T-cell (primary cell): ENCODE data around the gene SNX8. TPM values are rescaled to one million over a fixed set of nuclear protein-coding genes. Genes with fewer than 3 reads are reported as not detected.

Experiments
- ATAC-seq, 4 experiments: fragments of 200-7000 bp in 3 of 4; fragments of 150-1000 bp in 1 of 4; cut with Tn5 transposase; replicated peaks in 1 of 4; 1 replicate in 3 of 4; 2 replicates in 1 of 4; pipeline ENCODE4 v1.10.0; 2021; ENCODE audit warnings: moderate library complexity in 3 of 4, mild to moderate bottlenecking in 2 of 4, moderate number of reproducible peaks in 1 of 4
- CTCF ChIA-PET, 2 donors: fragments of 300-600 bp; sonication (Branson Sonifier 250); formaldehyde crosslinking; loops; one replicate each; lab custom pipeline; 2022; ENCODE audit warnings: antibody characterized with exemption in 2 of 2; lab: Charles Lee
- POLR2A ChIA-PET, 2 donors: fragments of 300-600 bp; sonication (Branson Sonifier 250); formaldehyde crosslinking; loops; one replicate each; lab custom pipeline; 2022; ENCODE audit warnings: antibody characterized with exemption in 2 of 2; lab: Charles Lee
- DNase-seq, 35 experiments: peaks; one replicate each; pipeline versions ENCODE4 v3.0.0 to v3.0.0-alpha.2; 2013 to 2023
- H3K27ac ChIP-seq: one replicate; pipeline ENCODE4 v1.5.1; 2013; ENCODE audit warnings: low read length
- H3K27me3 ChIP-seq, 2 experiments: replicated peaks in 1 of 2; 1 replicate in 1 of 2; 2 replicates in 1 of 2; pipeline versions ENCODE4 v1.6.1 to v1.7.0; 2013; ENCODE audit warnings: low read length in 1 of 2, mixed read lengths in 1 of 2; ENCODE audit not compliant: control insufficient read depth in 2 of 2, insufficient read depth in 2 of 2; ENCODE audit errors: extremely low read depth in 1 of 2
- H3K36me3 ChIP-seq, 2 donors: 1 replicate in 1 of 2; 2 replicates in 1 of 2; pipeline versions ENCODE4 v1.6.1 to v1.7.0; 2013; ENCODE audit warnings: low read length in 1 of 2; ENCODE audit not compliant: control insufficient read depth in 2 of 2, insufficient read depth in 1 of 2; ENCODE audit errors: extremely low read depth in 1 of 2
- H3K4me1 ChIP-seq, 2 experiments: 1 replicate in 1 of 2; 2 replicates in 1 of 2; pipeline versions ENCODE4 v1.6.1 to v1.7.0; 2013; ENCODE audit warnings: low read length in 2 of 2, mixed read lengths in 1 of 2; ENCODE audit not compliant: insufficient read depth in 2 of 2, control insufficient read depth in 1 of 2; ENCODE audit errors: extremely low read depth in 1 of 2
- H3K4me3 ChIP-seq, 2 donors: 1 replicate in 1 of 2; 2 replicates in 1 of 2; pipeline versions ENCODE4 v1.5.1 to v1.7.0; 2013; ENCODE audit warnings: mild to moderate bottlenecking in 2 of 2, low read length in 1 of 2, moderate library complexity in 1 of 2; ENCODE audit not compliant: control insufficient read depth in 1 of 2; ENCODE audit errors: extremely low read depth in 1 of 2
- H3K9me3 ChIP-seq: 2 replicates; pipeline ENCODE4 v1.7.0; 2013
- H3K27ac Mint-ChIP-seq, 2 donors: one replicate each; pipeline ENCODE4 v1.8.0; 2020 to 2021; ENCODE audit warnings: mild to moderate bottlenecking in 2 of 2, mixed read lengths in 2 of 2
- H3K27me3 Mint-ChIP-seq, 2 donors: one replicate each; pipeline ENCODE4 v1.8.0; 2021 to 2022; ENCODE audit warnings: mixed read lengths in 2 of 2
- H3K36me3 Mint-ChIP-seq: one replicate; pipeline ENCODE4 v1.8.0; 2021; ENCODE audit warnings: mixed read lengths
- H3K4me1 Mint-ChIP-seq, 3 donors: one replicate each; pipeline ENCODE4 v1.8.0; 2020 to 2022; ENCODE audit warnings: mixed read lengths in 3 of 3, mild to moderate bottlenecking in 1 of 3
- H3K4me3 Mint-ChIP-seq, 3 donors: one replicate each; pipeline ENCODE4 v1.8.0; 2020 to 2022; ENCODE audit warnings: mild to moderate bottlenecking in 3 of 3, mixed read lengths in 3 of 3, moderate library complexity in 3 of 3
- H3K9me3 Mint-ChIP-seq, 3 donors: one replicate each; pipeline ENCODE4 v1.8.0; 2020 to 2022; ENCODE audit warnings: mixed read lengths in 3 of 3
- WGBS: methylation state at CpG from one replicate; pipeline ENCODE4 v1.1.5; 2013; ENCODE audit warnings: missing lambda C conversion rate; ENCODE audit not compliant: insufficient coverage; 5-methylcytosine and 5-hydroxymethylcytosine counted together
- total RNA-seq, 35 experiments: library from RNA in 6 of 35; stranded (reverse) in 6 of 35; fragments of 120-200 nt in 1 of 35; gene quantifications; one replicate each; pipeline versions ENCODE4 v1.2.1 to v1.2.4 and lab custom pipeline; 2013 to 2026

Gene SNX8
- total RNA-seq, 5 donors from 2014 or later (not counting 1 experiment from before 2014, with no cell fraction given): 8.4 to 14.6 (median 9.9) TPM

- no peaks in the 10 kb centered on the region for H3K9me3 Mint-ChIP-seq
- Histone ChIP-seq H3K4me1 (peaks cover 2 to 22% of the 10 kb centered on the region in 2 experiments), H3K27ac (no peak overlapping the region), H3K36me3 (peaks cover 2 to 3% of the 10 kb centered on the region in 2 donors), H3K4me3 (no peak overlapping the region), H3K27me3 (no peaks in the 10 kb centered on the region), H3K9me3 (no peaks in the 10 kb centered on the region)
- no peaks in the 10 kb centered on the region for H3K27me3 Mint-ChIP-seq
- WGBS: no CpG with 5 or more reads among the region's 5 CpGs
- peaks cover 10 to 12% (median 11%) of the 10 kb centered on the region in 3 donors for H3K4me1 Mint-ChIP-seq
- no peak for ATAC-seq
- no peak for DNase-seq
- no peak overlapping the region for H3K4me3 Mint-ChIP-seq
- peaks cover 13% of the 10 kb centered on the region for H3K36me3 Mint-ChIP-seq
- no peak overlapping the region for H3K27ac Mint-ChIP-seq
- ChIA-PET POLR2A (no interaction called here), CTCF (no interaction called here)
These were observed 53.4 kb downstream of the SNX8 start for GRCh38 chr7:2260820-2261219.

GRCh38 chr7:2259480-2259879 lies 54.8 kb downstream of the SNX8 start:
- H3K36me3 Mint-ChIP-seq: peaks cover 16% of the 10 kb centered on the region
- POLR2A ChIA-PET: no interaction called here

GRCh38 chr7:2258661-2259365 lies 55.4 kb downstream of the SNX8 start:
- no peaks in the 10 kb centered on the region for H3K27me3 ChIP-seq
- H3K9me3 ChIP-seq: no peaks in the 10 kb centered on the region
- H3K27ac ChIP-seq: no peak overlapping the region
- Mint-ChIP-seq H3K9me3 (no peaks in the 10 kb centered on the region), H3K36me3 (peaks cover 10% of the 10 kb centered on the region), H3K27ac (no peak overlapping the region), H3K27me3 (no peaks in the 10 kb centered on the region), H3K4me1 (peaks cover 10 to 15% (median 12%) of the 10 kb centered on the region in 3 donors), H3K4me3 (no peak overlapping the region)
- 93% methylated on average over 27 of the region's 34 CpGs for WGBS
- CTCF ChIA-PET: no interaction called here
- DNase-seq (peak in 4 of 35 experiments; percentile 15 to 26 (median 22)), ATAC-seq (no peak)
- H3K4me3 ChIP-seq: no peak overlapping the region
- H3K36me3 ChIP-seq: peaks cover 1 to 2% of the 10 kb centered on the region in 2 donors
- POLR2A ChIA-PET: no interaction called here
- H3K4me1 ChIP-seq: peaks cover 2 to 23% of the 10 kb centered on the region in 2 experiments

More at GRCh38 chr7:2259480-2259879, 54.8 kb downstream of the SNX8 start:
- DNase-seq: no peak
- H3K4me1 ChIP-seq: peaks cover 2 to 22% of the 10 kb centered on the region in 2 experiments
- Mint-ChIP-seq H3K27ac (no peak overlapping the region), H3K27me3 (no peaks in the 10 kb centered on the region), H3K4me1 (peaks cover 10 to 15% (median 12%) of the 10 kb centered on the region in 3 donors), H3K4me3 (no peak overlapping the region), H3K9me3 (no peaks in the 10 kb centered on the region)
- peaks cover 2 to 3% of the 10 kb centered on the region in 2 donors for H3K36me3 ChIP-seq
- CTCF ChIA-PET: no interaction called here
- no peaks in the 10 kb centered on the region for H3K9me3 ChIP-seq
- H3K27me3 ChIP-seq: no peaks in the 10 kb centered on the region
- no peak overlapping the region for H3K27ac ChIP-seq
- no peak for ATAC-seq
- H3K4me3 ChIP-seq: no peak overlapping the region
- 97% methylated on average over 4 of the region's 9 CpGs for WGBS

- H3K36me3 Mint-ChIP-seq: peaks cover 10% of the 10 kb centered on the region
- H3K36me3 ChIP-seq: peaks cover 2% of the 10 kb centered on the region in 2 donors
- ChIA-PET CTCF (no interaction called here), POLR2A (interaction anchor here in 1 of 2 donors (0.7 kb wide), 1 partner anchor 271 kb away, joined by 11 read pairs; no protein-coding TSS in a partner anchor)
- H3K9me3 ChIP-seq: no peaks in the 10 kb centered on the region
- peaks cover 10 to 17% (median 12%) of the 10 kb centered on the region in 3 donors for H3K4me1 Mint-ChIP-seq
- DNase-seq (no peak), ATAC-seq (no peak)
- no peak overlapping the region for H3K4me3 Mint-ChIP-seq
- no peak overlapping the region for H3K27ac ChIP-seq
- H3K9me3 Mint-ChIP-seq: no peaks in the 10 kb centered on the region
- H3K27me3 ChIP-seq: no peaks in the 10 kb centered on the region
- no peaks in the 10 kb centered on the region for H3K27me3 Mint-ChIP-seq
- 98% methylated on average over 14 of the region's 17 CpGs for WGBS
- peaks cover 2 to 31% of the 10 kb centered on the region in 2 experiments for H3K4me1 ChIP-seq
- H3K27ac Mint-ChIP-seq: no peak overlapping the region
- no peak overlapping the region for H3K4me3 ChIP-seq
These were observed 56.6 kb downstream of the SNX8 start for GRCh38 chr7:2257651-2258050.

- 96% methylated on average over 32 of the region's 38 CpGs for WGBS
- Histone ChIP-seq H3K4me1 (peaks cover 2 to 35% of the 10 kb centered on the region in 2 experiments), H3K36me3 (peaks cover 2% of the 10 kb centered on the region in 2 donors), H3K9me3 (no peaks in the 10 kb centered on the region), H3K27ac (no peak overlapping the region), H3K27me3 (no peaks in the 10 kb centered on the region), H3K4me3 (no peak overlapping the region)
- no peaks in the 10 kb centered on the region for H3K27me3 Mint-ChIP-seq
- no peaks in the 10 kb centered on the region for H3K9me3 Mint-ChIP-seq
- ChIA-PET CTCF (no interaction called here), POLR2A (no interaction called here)
- H3K4me1 Mint-ChIP-seq: peaks cover 10 to 16% (median 11%) of the 10 kb centered on the region in 3 donors
- no peak overlapping the region for H3K4me3 Mint-ChIP-seq
- ATAC-seq (no peak), DNase-seq (no peak)
- peaks cover 10% of the 10 kb centered on the region for H3K36me3 Mint-ChIP-seq
- no peak overlapping the region for H3K27ac Mint-ChIP-seq
These were observed 57.1 kb downstream of the SNX8 start for GRCh38 chr7:2257046-2257551.

GRCh38 chr7:2256306-2257045 lies 57.8 kb downstream of the SNX8 start:
- no peaks in the 10 kb centered on the region for H3K9me3 ChIP-seq
- no peak overlapping the region for H3K27ac Mint-ChIP-seq
- no peak overlapping the region for H3K4me3 Mint-ChIP-seq
- no peaks in the 10 kb centered on the region for H3K27me3 Mint-ChIP-seq
- WGBS: 98% methylated on average over 40 of the region's 44 CpGs
- ChIA-PET CTCF (no interaction called here), POLR2A (no interaction called here)
- H3K9me3 Mint-ChIP-seq: no peaks in the 10 kb centered on the region
- H3K27ac ChIP-seq: no peak overlapping the region
- DNase-seq: no peak
- H3K27me3 ChIP-seq: no peaks in the 10 kb centered on the region
- peaks cover 10% of the 10 kb centered on the region for H3K36me3 Mint-ChIP-seq
- peaks cover 2% of the 10 kb centered on the region in 2 donors for H3K36me3 ChIP-seq
- no peak overlapping the region for H3K4me3 ChIP-seq
- H3K4me1 ChIP-seq: peaks cover 0 to 30% of the 10 kb centered on the region in 2 experiments
- no peak for ATAC-seq
- peaks cover 5 to 14% (median 5%) of the 10 kb centered on the region in 3 donors for H3K4me1 Mint-ChIP-seq
